GM12892 (cell line): ENCODE results near the gene BMP6.

Source experiments
- POLR2A ChIP-seq: IDR thresholded peaks from 2 replicates; pipeline ENCODE4 v1.6.1; 2011; ENCODE audit warnings: low read depth, low read length, control low read depth
- POLR2AphosphoS5 ChIP-seq: IDR thresholded peaks from 2 replicates; pipeline ENCODE4 v1.6.1; 2011; ENCODE audit warnings: low read depth, low read length, control low read depth

DNA sequence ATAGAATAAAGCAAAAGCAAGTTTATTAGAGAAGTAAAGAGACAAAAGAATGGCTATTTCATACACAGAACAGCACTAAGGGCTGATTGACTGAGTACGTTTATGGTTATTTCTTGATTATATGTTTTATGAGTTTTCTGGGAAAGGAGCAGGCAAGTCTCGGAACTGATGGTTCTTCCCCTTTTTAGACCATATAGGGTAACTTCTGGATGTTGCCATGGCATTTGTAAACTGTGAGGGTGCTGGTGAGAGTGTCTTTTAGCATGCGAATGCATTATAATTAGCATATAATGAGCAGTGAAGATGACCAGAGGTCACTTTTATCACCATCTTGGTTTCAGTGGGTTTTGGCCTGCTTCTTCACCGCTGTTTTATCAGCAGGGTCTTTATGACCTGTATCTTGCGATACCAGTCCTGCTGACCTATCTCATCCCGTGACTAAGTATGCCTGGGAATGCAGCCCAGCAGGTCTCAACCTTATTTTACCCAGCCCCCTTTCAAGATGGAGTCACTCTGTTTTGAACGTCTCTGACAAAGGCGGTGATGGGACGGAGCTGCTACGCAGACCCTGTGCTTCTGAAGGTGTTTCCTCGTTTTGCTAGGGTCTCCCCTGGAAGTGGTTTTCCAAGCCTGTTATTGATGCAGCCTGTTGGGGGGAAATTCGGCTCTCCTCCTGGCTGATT lies 45.4 kb upstream of the BMP6 start:
- TF ChIP-seq POLR2A = no peak
- TF ChIP-seq POLR2AphosphoS5 = no peak
